HG03565 (cell line): ENCODE results near the gene COPS6.

Experiments used
- ATAC-seq: cut with Tn5 transposase; IDR thresholded peaks from one replicate; pipeline ENCODE4 v1.9.1; 2021; ENCODE audit warnings: mild to moderate bottlenecking, moderate library complexity; ENCODE audit not compliant: unreplicated experiment

Gene COPS6

DNA sequence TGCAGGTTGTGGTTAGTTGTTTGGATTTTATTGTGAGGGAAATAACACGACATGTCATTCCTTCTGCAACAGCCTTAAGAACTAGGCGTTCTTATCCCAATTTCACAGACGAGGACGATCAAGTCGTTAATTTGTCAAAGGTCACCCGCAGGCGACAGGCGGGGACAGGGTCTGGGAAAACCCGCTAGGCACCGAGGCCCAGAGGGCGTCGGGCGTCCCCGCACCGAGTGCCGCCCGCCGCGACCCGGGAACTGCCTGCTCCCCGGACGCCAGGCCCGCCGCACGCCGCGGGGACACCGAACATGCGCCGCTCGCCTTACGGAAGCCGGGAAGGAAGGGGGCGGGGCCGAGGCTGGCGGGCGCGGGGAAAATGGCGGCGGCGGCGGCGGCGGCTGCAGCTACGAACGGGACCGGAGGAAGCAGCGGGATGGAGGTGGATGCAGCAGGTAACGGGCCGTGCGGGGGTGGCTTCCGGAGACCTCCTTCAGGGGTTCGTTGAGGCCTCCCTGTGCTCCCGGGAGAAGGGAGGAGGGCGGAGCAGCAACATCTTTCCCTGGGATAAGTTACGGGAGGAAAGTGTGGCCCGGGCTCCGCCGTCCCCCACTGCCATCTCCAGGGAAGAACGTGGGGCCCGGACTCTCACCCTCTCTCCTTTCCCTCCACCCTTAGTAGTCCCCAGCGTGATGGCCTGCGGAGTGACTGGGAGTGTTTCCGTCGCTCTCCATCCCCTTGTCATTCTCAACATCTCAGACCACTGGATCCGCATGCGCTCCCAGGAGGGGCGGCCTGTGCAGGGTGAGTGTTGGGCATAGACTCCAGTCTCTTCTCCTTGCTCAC lies at the start of gene COPS6:
TSS of gene COPS6 (plus strand) at position 349 of the 837 bp plus-strand sequence. CDS start at position 371, 22 bp downstream.
- no peak for ATAC-seq

- no peak for ATAC-seq
These were observed 48.2 kb upstream of the COPS6 start for GRCh38 chr7:100040575-100040974.

- no peak for ATAC-seq
These were observed 44.1 kb upstream of the COPS6 start for GRCh38 chr7:100044718-100045117.

- no peak for ATAC-seq
These were observed 40.1 kb upstream of the COPS6 start for GRCh38 chr7:100048680-100049079.

DNA sequence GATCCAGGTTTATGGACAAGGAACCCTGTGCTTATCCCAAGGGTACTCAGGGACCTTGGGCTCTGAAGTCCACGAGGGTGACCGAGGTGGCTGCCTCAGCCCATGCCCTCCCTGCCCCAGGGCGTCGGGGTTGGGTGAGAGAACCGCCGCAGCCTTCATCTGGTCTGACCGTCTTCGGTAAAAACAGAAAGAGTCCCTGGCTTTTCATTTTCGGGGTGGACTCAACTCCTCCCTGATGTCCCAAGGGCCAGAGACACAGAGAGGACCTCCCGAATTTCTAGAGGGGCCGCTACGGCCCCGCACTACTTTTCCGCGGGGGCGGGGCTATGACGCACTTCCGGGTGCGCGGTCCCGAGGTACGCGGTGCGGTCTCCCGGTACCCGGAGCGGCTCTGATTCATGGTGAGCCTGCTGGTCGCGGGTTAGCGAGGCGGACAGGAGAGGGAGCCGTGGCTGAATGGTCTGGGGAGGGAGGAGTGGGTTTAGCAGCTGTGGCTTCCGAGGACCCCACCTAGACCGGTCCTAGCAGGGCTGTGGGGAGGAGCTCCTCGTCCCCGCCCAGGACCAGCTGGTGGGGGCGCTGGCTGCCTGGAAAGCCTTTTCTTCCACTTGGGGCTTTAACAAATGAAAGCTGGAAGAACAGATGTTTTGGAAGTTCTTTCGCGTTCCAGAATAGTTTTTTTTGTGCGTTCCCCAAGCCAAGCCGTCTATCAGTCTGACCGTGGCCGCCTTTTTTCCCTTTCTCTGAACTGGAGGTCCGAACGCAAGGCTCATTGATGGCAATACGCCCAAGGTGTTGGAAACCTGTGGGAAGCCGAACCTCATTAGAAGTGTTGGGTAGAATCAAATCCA lies 39.1 kb upstream of the COPS6 start, which contains the start of gene ZSCAN21:
TSS of gene ZSCAN21 (plus strand) at position 334 of the 851 bp plus-strand sequence. CDS start 7,233 bp downstream, outside the sequence.
- peak; percentile 77 for ATAC-seq

DNA sequence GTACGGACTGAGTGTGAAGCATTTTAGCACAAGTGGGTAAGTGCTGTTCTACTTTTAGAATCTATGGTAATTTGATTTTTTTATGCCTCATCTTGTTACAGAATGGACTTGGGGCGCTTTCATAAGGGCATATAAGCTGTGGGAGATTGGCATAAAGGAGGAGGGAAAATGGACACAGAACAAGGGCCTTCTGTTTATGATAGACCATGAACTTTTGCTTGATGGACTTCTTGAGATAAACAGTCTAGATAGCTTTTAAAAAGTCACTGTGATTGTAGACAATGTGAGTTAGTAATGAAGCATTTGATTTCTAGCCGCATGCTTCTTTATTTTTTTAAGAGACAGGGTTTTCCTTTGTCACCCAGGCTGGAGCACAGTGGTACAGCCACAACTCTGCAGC lies 37.2 kb upstream of the COPS6 start:
- ATAC-seq = no peak

GRCh38 chr7:100053215-100053614 lies 35.6 kb upstream of the COPS6 start:
- no peak for ATAC-seq

- no peak for ATAC-seq
These were observed 31.8 kb upstream of the COPS6 start for GRCh38 chr7:100057006-100057405.

GRCh38 chr7:100059251-100059739 lies 29.5 kb upstream of the COPS6 start:
- no peak for ATAC-seq

- ATAC-seq = no peak
These were observed 27.1 kb upstream of the COPS6 start for GRCh38 chr7:100061518-100062193.

DNA sequence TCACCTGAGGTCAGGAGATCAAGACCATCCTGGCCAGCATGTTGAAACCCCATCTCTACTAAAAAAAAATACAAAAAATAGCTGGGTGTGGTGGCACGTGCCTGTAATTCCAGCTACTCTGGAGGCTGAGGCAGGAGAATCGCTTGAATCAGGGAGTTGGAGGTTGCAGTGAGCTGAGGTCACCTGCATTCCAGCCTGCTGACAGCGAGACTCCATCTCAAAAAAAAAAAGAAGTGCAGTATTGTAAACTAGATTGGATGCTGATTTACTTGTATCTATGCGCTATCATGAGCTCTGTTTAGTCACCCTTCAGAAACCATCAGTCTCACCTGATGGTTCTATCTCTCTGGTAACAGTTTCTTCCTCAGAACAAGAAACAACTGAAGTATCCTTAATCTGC lies 25.4 kb upstream of the COPS6 start:
- no peak for ATAC-seq

DNA sequence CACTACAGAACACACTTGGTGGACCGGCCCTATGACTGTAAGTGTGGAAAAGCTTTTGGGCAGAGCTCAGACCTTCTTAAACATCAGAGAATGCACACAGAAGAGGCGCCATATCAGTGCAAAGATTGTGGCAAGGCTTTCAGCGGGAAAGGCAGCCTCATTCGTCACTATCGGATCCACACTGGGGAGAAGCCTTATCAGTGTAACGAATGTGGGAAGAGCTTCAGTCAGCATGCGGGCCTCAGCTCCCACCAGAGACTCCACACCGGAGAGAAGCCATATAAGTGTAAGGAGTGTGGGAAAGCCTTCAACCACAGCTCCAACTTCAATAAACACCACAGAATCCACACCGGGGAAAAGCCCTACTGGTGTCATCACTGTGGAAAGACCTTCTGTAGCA lies 24.6 kb upstream of the COPS6 start:
- no peak for ATAC-seq

DNA sequence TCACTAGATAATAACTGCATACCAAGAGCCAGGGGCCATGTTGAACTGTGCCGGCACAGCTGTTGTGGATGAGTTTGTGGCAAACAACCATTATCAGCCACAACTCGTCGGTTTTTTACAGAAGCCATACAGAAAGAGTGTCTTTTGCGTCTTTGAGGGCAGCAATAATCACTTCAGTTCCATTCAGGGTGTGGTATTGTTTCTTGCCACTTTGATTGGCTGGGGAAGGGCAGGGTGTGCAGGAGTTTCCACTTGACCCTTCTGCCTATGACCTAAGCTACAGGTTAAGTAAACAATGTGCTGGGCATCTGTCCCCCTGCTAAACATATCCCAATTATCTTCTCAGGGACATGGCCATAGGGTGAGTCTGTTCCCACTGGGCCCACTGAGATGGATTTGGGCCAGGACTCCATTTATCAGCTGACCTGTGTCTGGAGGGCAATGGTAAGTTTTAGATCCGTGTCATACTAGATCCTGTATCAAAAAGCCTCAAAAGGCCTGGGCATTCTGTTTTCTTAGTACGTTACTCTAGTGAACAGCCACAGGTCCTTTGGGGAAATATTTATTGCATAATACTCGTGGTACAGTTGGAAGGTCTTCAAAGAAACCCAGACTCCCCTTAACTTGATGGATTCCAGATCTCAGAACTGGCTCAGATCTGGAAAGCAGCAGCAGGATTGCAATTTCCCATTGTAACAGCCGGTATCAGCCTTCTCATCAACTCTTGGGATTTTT lies 23.1 kb upstream of the COPS6 start:
- no peak for ATAC-seq

DNA sequence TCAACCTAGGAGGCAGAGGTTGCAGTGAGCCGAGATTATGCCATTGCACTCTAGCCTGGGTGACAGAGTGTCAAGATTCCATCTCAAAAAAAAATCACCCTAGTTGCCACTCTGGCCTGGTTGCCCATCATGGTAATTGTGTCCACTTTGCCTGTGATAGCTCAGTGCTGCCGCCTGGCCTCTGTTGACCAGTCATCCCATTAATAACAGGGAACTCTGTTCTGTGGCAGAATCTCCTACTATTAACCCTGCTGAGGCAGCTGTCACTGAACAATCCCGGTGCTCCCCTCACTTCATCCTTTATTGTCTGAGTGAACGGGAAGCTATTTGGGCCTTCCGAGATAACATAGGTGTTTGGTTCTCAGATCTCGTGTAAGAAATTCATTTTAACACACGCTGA lies 21.8 kb upstream of the COPS6 start:
- ATAC-seq = no peak

DNA sequence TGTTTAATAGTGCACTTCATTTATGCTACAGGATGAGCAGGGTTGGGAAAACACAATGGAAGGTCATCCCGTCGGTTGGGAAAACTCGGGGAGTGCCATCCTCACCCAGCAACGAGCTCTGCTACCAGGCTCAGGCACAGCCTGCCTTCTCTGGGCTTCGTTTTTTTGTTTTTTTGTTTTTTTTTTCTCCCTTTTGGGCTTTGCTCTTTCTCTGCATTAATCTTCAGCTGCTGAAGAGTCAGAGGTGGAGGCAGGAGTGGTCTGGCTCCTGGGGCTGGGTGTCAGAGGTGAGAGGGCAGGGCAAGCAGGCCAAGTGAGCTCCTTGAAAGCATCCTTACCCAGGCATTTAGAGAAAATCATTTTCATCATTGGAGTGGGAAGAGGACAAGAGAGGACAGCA lies 18.8 kb upstream of the COPS6 start:
- no peak for ATAC-seq

DNA sequence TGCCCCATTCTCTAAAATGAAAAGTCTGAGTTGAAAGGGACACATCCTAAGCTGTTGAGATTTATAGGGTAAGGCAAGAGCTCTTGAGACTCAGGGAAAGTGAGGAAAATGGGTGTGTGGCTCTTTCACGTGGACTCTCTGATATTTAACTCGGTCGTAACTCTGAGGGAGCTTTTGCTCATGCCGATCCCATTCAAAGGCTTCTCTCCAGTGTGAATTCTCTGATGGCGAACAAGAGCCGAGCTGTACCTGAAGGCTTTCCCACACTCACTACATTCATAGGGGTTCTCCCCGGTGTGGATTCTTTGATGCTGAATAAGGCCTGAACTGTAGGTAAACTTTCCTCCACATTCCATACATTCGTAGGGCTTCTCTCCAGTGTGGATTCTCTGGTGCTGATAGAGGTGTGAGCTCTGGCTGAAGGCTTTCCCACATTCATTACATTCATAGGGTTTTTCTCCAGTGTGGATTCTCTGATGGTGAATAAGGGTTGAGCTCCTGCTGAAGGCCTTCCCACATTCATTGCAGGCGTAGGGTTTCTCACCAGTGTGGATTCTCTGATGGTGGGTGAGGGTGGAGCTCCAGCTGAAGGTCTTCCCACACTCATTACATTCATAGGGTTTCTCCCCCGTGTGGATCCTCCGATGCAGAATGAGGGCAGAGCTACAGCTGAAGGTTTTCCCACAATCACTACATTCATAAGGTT lies 17.6 kb upstream of the COPS6 start:
- ATAC-seq = no peak

- ATAC-seq = no peak
These were observed 16.3 kb upstream of the COPS6 start for GRCh38 chr7:100072462-100072861.

GRCh38 chr7:100074841-100075240 lies 13.9 kb upstream of the COPS6 start:
- no peak for ATAC-seq

DNA sequence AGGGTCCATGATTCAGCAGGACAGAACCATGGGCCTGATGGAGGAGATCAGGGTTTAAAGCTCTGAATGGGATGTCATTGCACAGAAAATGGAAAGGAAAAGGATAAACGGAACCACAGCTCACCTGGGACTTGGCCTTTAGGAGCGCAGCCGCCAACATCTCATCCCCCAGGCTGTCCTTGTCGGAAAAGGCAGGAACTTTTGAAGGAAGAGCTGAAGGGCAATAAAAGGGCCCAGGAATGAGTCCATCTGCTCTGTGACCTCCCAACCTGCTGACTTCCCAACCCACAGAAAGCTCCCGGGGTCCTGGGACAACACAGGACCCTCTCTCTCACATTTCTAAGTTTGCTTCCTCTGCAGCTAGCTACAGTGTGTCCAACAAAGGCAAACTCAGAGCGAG lies 13.4 kb upstream of the COPS6 start:
- no peak for ATAC-seq

GRCh38 chr7:100077205-100077604 lies 11.6 kb upstream of the COPS6 start:
- no peak for ATAC-seq
